AG04449 (cell line): ENCODE results near the gene ALPK3.

Experiments
- CTCF ChIA-PET: fragments of 350-600 bp; formaldehyde crosslinking; extraction: SDS; loops from one replicate; lab custom pipeline; 2021; ENCODE audit warnings: antibody characterized with exemption; lab: Yijun Ruan, JAX
- POLR2A ChIA-PET: fragments of 400-600, 350-600 bp; formaldehyde crosslinking; extraction: SDS; loops from one replicate; lab custom pipeline; 2020; ENCODE audit warnings: antibody characterized with exemption, inconsistent platforms; lab: Yijun Ruan, JAX
- DNase-seq: peaks from one replicate; pipeline ENCODE4 v3.0.0-alpha.2; 2010; ENCODE audit warnings: low read depth, low spot score
- H3K4me3 ChIP-seq: 2 replicates; pipeline ENCODE4 v1.5.1; 2011; ENCODE audit warnings: low read depth, mild to moderate bottlenecking, control low read depth, low read length
- CTCF ChIP-seq: IDR thresholded peaks from one replicate; pipeline ENCODE4 v1.5.1; 2011; ENCODE audit warnings: mild to moderate bottlenecking, moderate library complexity, low read length, control low read depth, inconsistent platforms; ENCODE audit not compliant: insufficient read depth; ENCODE audit errors: missing control alignments

ALPK3 gene

DNA sequence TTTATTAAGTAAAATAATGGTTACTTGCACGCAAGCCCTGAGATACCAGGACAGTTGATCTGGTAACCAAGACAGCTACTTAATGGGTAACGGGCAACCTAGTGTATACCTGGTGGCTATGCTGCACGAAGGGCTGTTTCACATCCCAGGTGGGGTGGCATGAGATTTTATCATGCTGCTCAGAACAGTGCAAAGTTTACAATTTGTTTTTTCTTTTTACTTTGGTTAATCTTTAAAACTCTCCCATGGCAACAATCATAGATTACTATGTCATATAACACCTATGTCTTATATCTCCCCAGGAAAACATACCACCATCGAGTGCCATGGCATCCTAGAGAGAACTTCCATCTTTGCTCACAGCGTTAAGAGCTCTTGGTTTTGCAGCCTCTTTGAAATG is 35.1 kb downstream of the ALPK3 start:
- H3K4me3 ChIP-seq: no peak overlapping the region
- CTCF ChIA-PET: interaction anchor here (0.6 to 1.8 kb wide), 2 partner anchors 26 to 76 kb away, joined by 4 read pairs; no protein-coding TSS in a partner anchor
- no peak for DNase-seq
- TF ChIP-seq CTCF: no peak
- POLR2A ChIA-PET: no interaction called here

DNA sequence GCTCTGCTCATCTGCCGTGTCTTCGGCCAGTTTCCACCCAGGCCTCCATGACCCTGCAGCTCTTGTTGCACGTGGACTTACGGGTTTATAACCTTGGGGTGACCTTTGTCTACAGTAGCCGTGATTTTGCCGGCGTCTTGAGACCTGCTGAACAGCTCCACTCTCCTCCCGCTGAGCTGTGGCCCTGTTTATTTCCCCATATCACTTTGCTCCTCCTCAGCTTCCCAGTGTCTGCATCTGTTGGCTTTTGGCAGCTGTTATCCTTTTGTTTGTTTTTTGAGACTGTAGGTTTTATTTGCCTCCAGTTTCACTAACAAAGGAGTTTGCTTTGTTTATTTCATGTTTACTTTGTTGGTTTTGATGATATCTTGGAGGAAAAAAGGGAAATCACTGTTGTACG is 38.0 kb downstream of the ALPK3 start:
- no peak for TF ChIP-seq CTCF
- ChIA-PET CTCF (interaction anchor here (1.3 to 1.4 kb wide), 3 partner anchors 8 to 27 kb away, joined by 3 to 7 read pairs (median 6); no protein-coding TSS in a partner anchor), POLR2A (no interaction called here)
- DNase-seq: no peak
- H3K4me3 ChIP-seq: no peak overlapping the region

DNA sequence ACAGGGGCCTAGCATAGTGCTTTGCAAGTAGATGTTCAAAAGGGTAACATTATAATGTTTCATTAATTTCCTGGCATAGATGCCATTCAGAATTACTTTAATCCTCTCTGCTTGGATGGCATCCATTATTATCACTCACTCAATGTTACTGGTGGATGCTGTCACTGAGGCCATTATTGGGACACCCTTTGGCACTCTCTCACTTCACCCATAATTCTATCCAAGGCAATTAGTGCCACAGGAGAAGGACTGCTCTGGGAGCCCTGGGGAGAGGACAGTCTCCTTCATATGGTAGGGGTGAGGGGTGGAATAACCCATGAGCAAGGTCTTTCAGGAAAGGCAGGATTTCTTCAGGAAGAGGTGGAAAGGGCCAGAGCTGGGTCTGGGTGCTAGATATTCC is 38.6 kb downstream of the ALPK3 start:
- POLR2A ChIA-PET: no interaction called here
- no peak for TF ChIP-seq CTCF
- DNase-seq: no peak
- CTCF ChIA-PET: no interaction called here
- H3K4me3 ChIP-seq: no peak overlapping the region

DNA sequence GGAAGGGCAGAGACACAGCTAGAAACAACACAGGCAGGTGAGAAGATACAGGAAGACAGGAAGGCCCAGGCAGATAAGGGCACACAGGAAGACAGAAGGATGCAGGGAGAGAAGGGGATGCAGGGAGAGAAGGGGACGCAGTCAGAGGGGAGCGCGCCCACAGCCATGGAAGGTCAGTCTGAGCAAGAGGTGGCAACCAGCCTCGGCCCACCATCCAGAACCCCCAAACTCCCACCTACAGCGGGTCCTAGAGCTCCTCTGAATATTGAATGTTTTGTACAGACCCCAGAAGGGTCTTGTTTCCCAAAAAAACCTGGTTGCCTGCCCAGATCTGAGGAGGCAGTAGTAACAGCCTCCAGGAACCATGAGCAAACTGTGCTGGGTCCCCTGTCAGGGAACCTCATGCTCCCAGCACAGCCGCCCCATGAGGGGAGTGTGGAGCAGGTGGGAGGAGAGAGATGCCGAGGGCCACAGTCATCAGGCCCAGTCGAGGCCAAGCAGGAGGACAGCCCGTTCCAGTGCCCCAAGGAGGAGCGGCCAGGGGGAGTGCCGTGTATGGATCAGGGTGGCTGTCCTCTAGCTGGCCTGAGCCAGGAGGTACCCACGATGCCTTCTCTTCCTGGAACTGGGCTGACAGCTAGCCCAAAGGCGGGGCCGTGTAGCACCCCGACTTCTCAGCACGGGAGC is 39.7 kb downstream of the ALPK3 start:
- H3K4me3 ChIP-seq: no peak overlapping the region
- TF ChIP-seq CTCF: no peak
- no peak for DNase-seq
- ChIA-PET CTCF (no interaction called here), POLR2A (no interaction called here)

- ChIA-PET POLR2A (no interaction called here), CTCF (no interaction called here)
- TF ChIP-seq CTCF: no peak
- no peak for DNase-seq
- H3K4me3 ChIP-seq: no peak overlapping the region
Observed at GRCh38 chr15:84857418-84858004, 40.4 kb downstream of the ALPK3 start.

- CTCF ChIA-PET: interaction anchor here (1.3 kb wide), 1 partner anchor 12 kb away, joined by 3 read pairs; no protein-coding TSS in a partner anchor
- DNase-seq: no peak
- POLR2A ChIA-PET: no interaction called here
- no peak overlapping the region for H3K4me3 ChIP-seq
- no peak for TF ChIP-seq CTCF
Observed at GRCh38 chr15:84858231-84858630, 41.1 kb downstream of the ALPK3 start.
